HEK293 (cell line): ENCODE results near the gene EFCAB6.

Experiments used
- KLF8 ChIP-seq: fragments of 450-650 bp; formaldehyde crosslinking; IDR thresholded peaks from 2 replicates; pipeline ENCODE4 v1.5.1; 2016; ENCODE audit warnings: missing biosample characterization, missing genetic modification characterization
- YY1 ChIP-seq: fragments of 450-650 bp; formaldehyde crosslinking; IDR thresholded peaks from 2 replicates; pipeline ENCODE4 v1.5.1; 2018; ENCODE audit warnings: missing biosample characterization, missing genetic modification characterization
- ZFP69B ChIP-seq: fragments of 450-650 bp; formaldehyde crosslinking; IDR thresholded peaks from 2 replicates; pipeline ENCODE4 v1.5.1; 2016; ENCODE audit warnings: missing biosample characterization, missing genetic modification characterization
- ZNF211 ChIP-seq: fragments of 450-650 bp; formaldehyde crosslinking; IDR thresholded peaks from 2 replicates; pipeline ENCODE4 v1.5.1; 2016; ENCODE audit warnings: low read depth, missing biosample characterization, missing genetic modification characterization
- ZNF23 ChIP-seq: fragments of 450-650 bp; formaldehyde crosslinking; IDR thresholded peaks from 2 replicates; pipeline ENCODE4 v1.5.1; 2016; ENCODE audit warnings: missing biosample characterization, missing genetic modification characterization, borderline replicate concordance
- ZNF274 ChIP-seq, 2 experiments: fragments of 200-500 bp in 1 of 2; fragments of 450-650 bp in 1 of 2; sonication (Bioruptor generic) in 1 of 2; formaldehyde crosslinking in 1 of 2; IDR thresholded peaks; 2 replicates each; pipeline versions ENCODE4 v1.5.1 to v1.6.1; 2014 to 2016; ENCODE audit warnings: borderline replicate concordance in 1 of 2, inconsistent platforms in 1 of 2, low read length in 1 of 2, missing biosample characterization in 1 of 2, missing genetic modification characterization in 1 of 2
- ZNF362 ChIP-seq: fragments of 450-650 bp; formaldehyde crosslinking; IDR thresholded peaks from 2 replicates; pipeline ENCODE4 v1.5.1; 2016; ENCODE audit warnings: missing biosample characterization, missing genetic modification characterization
- ZNF645 ChIP-seq: fragments of 450-650 bp; formaldehyde crosslinking; IDR thresholded peaks from 2 replicates; pipeline ENCODE4; 2016; ENCODE audit warnings: missing biosample characterization, missing genetic modification characterization
- TF ChIP-seq, protein P1 (sequence below): fragments of 450-650 bp; formaldehyde crosslinking; IDR thresholded peaks from 2 replicates; pipeline ENCODE4 v1.5.1; 2016; ENCODE audit warnings: missing biosample characterization, missing genetic modification characterization

DNA sequence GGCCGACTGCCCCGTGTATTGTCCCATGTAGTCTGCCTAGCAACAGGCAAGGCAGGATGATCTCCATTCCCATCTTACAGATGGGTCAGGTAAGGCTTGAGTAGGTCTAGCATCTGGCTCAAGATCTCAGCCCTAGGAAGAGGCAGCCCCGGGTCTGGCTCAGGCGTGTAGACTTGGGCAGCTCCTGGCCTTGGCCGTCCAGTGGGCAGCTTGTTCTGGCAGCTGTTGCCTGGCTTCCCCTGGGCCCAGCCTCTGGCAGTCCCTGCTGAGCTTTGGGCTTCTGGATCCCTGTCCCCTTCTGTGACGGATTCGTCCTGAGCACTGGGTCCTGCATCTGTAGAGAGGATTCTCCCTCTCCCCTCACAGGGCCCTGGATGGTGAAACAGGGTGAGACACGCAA is 327.9 kb downstream of the EFCAB6 start:
- TF ChIP-seq, protein P1, sequence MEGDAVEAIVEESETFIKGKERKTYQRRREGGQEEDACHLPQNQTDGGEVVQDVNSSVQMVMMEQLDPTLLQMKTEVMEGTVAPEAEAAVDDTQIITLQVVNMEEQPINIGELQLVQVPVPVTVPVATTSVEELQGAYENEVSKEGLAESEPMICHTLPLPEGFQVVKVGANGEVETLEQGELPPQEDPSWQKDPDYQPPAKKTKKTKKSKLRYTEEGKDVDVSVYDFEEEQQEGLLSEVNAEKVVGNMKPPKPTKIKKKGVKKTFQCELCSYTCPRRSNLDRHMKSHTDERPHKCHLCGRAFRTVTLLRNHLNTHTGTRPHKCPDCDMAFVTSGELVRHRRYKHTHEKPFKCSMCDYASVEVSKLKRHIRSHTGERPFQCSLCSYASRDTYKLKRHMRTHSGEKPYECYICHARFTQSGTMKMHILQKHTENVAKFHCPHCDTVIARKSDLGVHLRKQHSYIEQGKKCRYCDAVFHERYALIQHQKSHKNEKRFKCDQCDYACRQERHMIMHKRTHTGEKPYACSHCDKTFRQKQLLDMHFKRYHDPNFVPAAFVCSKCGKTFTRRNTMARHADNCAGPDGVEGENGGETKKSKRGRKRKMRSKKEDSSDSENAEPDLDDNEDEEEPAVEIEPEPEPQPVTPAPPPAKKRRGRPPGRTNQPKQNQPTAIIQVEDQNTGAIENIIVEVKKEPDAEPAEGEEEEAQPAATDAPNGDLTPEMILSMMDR (tag by site-specific recombination), result no peak
- TF ChIP-seq ZNF211 (tag by site-specific recombination) (no peak), KLF8 (tag by site-specific recombination) (no peak), ZNF645 (tag by site-specific recombination) (no peak), ZNF274 (IDR thresholded peaks at IDR 0.05; ENCODE audit: low read length) (no peak), ZNF274 (tag by site-specific recombination; IDR thresholded peaks at IDR 0.05; ENCODE audit: borderline replicate concordance) (no peak), YY1 (tag by site-specific recombination) (no peak), ZFP69B (tag by site-specific recombination) (no peak), ZNF23 (tag by site-specific recombination) (no peak), ZNF362 (tag by site-specific recombination) (no peak)
